ENCODE data around the gene GSAP.
"Not testable (repeated sequence)": the region's sequence is repeated elsewhere in the genome, so short reads cannot be mapped to it uniquely, and the experiment has no call there.

The GSAP gene

GRCh38 chr7:77360969-77361368 lies 55.2 kb downstream of the GSAP start:
- no peak for DNase-seq (ENCODE audit: extremely low read depth in 1 of 2, low read depth in 1 of 2)

GRCh38 chr7:77360104-77360503 lies 56.0 kb downstream of the GSAP start:
- no peak for DNase-seq (ENCODE audit: extremely low read depth in 1 of 2, low read depth in 1 of 2)

GRCh38 chr7:77359599-77359998 lies 56.5 kb downstream of the GSAP start:
- no peak for DNase-seq (ENCODE audit: extremely low read depth in 1 of 2, low read depth in 1 of 2)

- DNase-seq (ENCODE audit: extremely low read depth in 1 of 2, low read depth in 1 of 2): no peak
Observed at GRCh38 chr7:77354914-77355313, 61.2 kb downstream of the GSAP start.

GRCh38 chr7:77354484-77354883 lies 61.7 kb downstream of the GSAP start:
- DNase-seq (ENCODE audit: extremely low read depth in 1 of 2, low read depth in 1 of 2): no peak

GRCh38 chr7:77353911-77354310 lies 62.2 kb downstream of the GSAP start:
- DNase-seq (ENCODE audit: extremely low read depth in 1 of 2, low read depth in 1 of 2): no peak

- no peak for DNase-seq (ENCODE audit: extremely low read depth in 1 of 2, low read depth in 1 of 2)
Observed at GRCh38 chr7:77353407-77353721, 62.8 kb downstream of the GSAP start.

GRCh38 chr7:77352665-77353406 lies 63.3 kb downstream of the GSAP start:
- no peak for DNase-seq (ENCODE audit: extremely low read depth in 1 of 2, low read depth in 1 of 2)

GRCh38 chr7:77351539-77352004 lies 64.6 kb downstream of the GSAP start:
- DNase-seq (ENCODE audit: extremely low read depth in 1 of 2, low read depth in 1 of 2): peak; percentile 1 to 18

GRCh38 chr7:77349141-77349540 lies 67.0 kb downstream of the GSAP start:
- DNase-seq (ENCODE audit: extremely low read depth in 1 of 2, low read depth in 1 of 2): no peak

GRCh38 chr7:77348371-77348813 lies 67.8 kb downstream of the GSAP start:
- DNase-seq (ENCODE audit: extremely low read depth in 1 of 2, low read depth in 1 of 2): no peak

GRCh38 chr7:77346441-77346840 lies 69.7 kb downstream of the GSAP start:
- DNase-seq (ENCODE audit: extremely low read depth in 1 of 2, low read depth in 1 of 2): no peak

GRCh38 chr7:77345426-77345825 lies 70.7 kb downstream of the GSAP start:
- not testable (repeated sequence) for DNase-seq (ENCODE audit: extremely low read depth in 1 of 2, low read depth in 1 of 2)

GRCh38 chr7:77339726-77340125 lies 76.4 kb downstream of the GSAP start:
- no peak for DNase-seq (ENCODE audit: extremely low read depth in 1 of 2, low read depth in 1 of 2)

GRCh38 chr7:77338883-77339629 lies 77.1 kb downstream of the GSAP start:
- no peak for DNase-seq (ENCODE audit: extremely low read depth in 1 of 2, low read depth in 1 of 2)

- no peak for DNase-seq (ENCODE audit: extremely low read depth in 1 of 2, low read depth in 1 of 2)
Observed at GRCh38 chr7:77338260-77338659, 77.9 kb downstream of the GSAP start.

GRCh38 chr7:77337456-77337990 lies 78.6 kb downstream of the GSAP start:
- DNase-seq (ENCODE audit: extremely low read depth in 1 of 2, low read depth in 1 of 2): no peak

GRCh38 chr7:77335581-77335980 lies 80.6 kb downstream of the GSAP start:
- DNase-seq (ENCODE audit: extremely low read depth in 1 of 2, low read depth in 1 of 2): no peak

- DNase-seq (ENCODE audit: extremely low read depth in 1 of 2, low read depth in 1 of 2): not testable (repeated sequence)
Observed at GRCh38 chr7:77334039-77334438, 82.1 kb downstream of the GSAP start.

GRCh38 chr7:77331938-77332695 lies 84.0 kb downstream of the GSAP start:
- DNase-seq (ENCODE audit: extremely low read depth in 1 of 2, low read depth in 1 of 2): peak; percentile 1 to 19

GRCh38 chr7:77330169-77330882 lies 85.8 kb downstream of the GSAP start:
- no peak for DNase-seq (ENCODE audit: extremely low read depth in 1 of 2, low read depth in 1 of 2)

Measured in activated CD8-positive, alpha-beta memory T cell treated with anti-CD3 and anti-CD28 coated beads for 1 hour (primary cell).